HepG2 (cell line): ENCODE results near the gene TSPAN31. TPM values are rescaled to one million over a fixed set of nuclear protein-coding genes. Genes with fewer than 3 reads are reported as not detected.

Source experiments
- EEA1 ChIP-seq: sonication (generic); formaldehyde crosslinking; IDR thresholded peaks from 2 replicates; pipeline ENCODE4 v1.5.1; 2020; ENCODE audit warnings: mild to moderate bottlenecking, missing genetic modification reagents, borderline replicate concordance
- FOXA3 ChIP-seq: IDR thresholded peaks from 2 replicates; pipeline ENCODE4 v1.6.1; 2016; ENCODE audit warnings: missing genetic modification reagents, missing compliant biosample characterization
- FOXC1 ChIP-seq: sonication (generic); formaldehyde crosslinking; IDR thresholded peaks from 2 replicates; pipeline ENCODE4 v1.8.0; 2022; ENCODE audit warnings: mild to moderate bottlenecking, missing genetic modification reagents, borderline replicate concordance
- FOXM1 ChIP-seq: sonication (generic); formaldehyde crosslinking; IDR thresholded peaks from 2 replicates; pipeline ENCODE4 v1.5.0; 2020; ENCODE audit warnings: missing genetic modification reagents
- HCFC1 ChIP-seq: fragments of 150-350 bp; IDR thresholded peaks from 2 replicates; pipeline ENCODE4 v1.6.1; 2014; ENCODE audit warnings: low read depth, low read length
- HMG20B ChIP-seq: conservative IDR thresholded peaks from 2 replicates; pipeline ENCODE4 v1.6.1; 2016; ENCODE audit warnings: missing genetic modification reagents, missing compliant biosample characterization
- MAZ ChIP-seq, 2 experiments: sonication (generic) in 1 of 2; formaldehyde crosslinking in 1 of 2; IDR thresholded peaks; 2 replicates each; pipeline versions ENCODE4 v1.5.0 to v1.6.1; 2012 to 2020; ENCODE audit warnings: low read depth in 2 of 2, mild to moderate bottlenecking in 2 of 2, borderline replicate concordance in 1 of 2, improper control_type of control experiment in 1 of 2, low read length in 1 of 2, missing genetic modification reagents in 1 of 2, moderate library complexity in 1 of 2
- MTF1 ChIP-seq: sonication (generic); formaldehyde crosslinking; IDR thresholded peaks from 2 replicates; pipeline ENCODE4 v1.5.0; 2020; ENCODE audit warnings: missing genetic modification reagents
- NCOA5 ChIP-seq: sonication (generic); formaldehyde crosslinking; IDR thresholded peaks from 2 replicates; pipeline ENCODE4 v1.4.0; 2020; ENCODE audit warnings: missing genetic modification reagents
- NFKB2 ChIP-seq: sonication (generic); formaldehyde crosslinking; IDR thresholded peaks from 2 replicates; pipeline ENCODE4 v1.4.0; 2020; ENCODE audit warnings: missing genetic modification reagents, borderline replicate concordance
- RXRB ChIP-seq: IDR thresholded peaks from 2 replicates; pipeline ENCODE4 v1.6.1; 2016; ENCODE audit warnings: borderline replicate concordance, missing genetic modification reagents, missing compliant biosample characterization
- SMAD9 ChIP-seq: sonication (generic); formaldehyde crosslinking; IDR thresholded peaks from 2 replicates; pipeline ENCODE4 v1.5.1; 2020; ENCODE audit warnings: mild to moderate bottlenecking, missing genetic modification reagents
- U2AF2 ChIP-seq: fragments of 200-400 bp; formaldehyde crosslinking; IDR thresholded peaks from 2 replicates; pipeline ENCODE4 v1.6.1; 2017; ENCODE audit warnings: low read depth, mild to moderate bottlenecking, low read length
- ZBTB3 ChIP-seq: sonication (generic); formaldehyde crosslinking; IDR thresholded peaks from 2 replicates; pipeline ENCODE4 v1.4.0; 2020; ENCODE audit warnings: low read depth, mild to moderate bottlenecking, moderate library complexity, missing genetic modification reagents, borderline replicate concordance
- ZFP36L2 ChIP-seq: sonication (generic); formaldehyde crosslinking; IDR thresholded peaks from 2 replicates; pipeline ENCODE4 v1.4.0; 2020; ENCODE audit warnings: missing genetic modification reagents
- ZNF138 ChIP-seq: sonication (generic); formaldehyde crosslinking; IDR thresholded peaks from 2 replicates; pipeline ENCODE4 v1.5.0; 2020; ENCODE audit warnings: mild to moderate bottlenecking, low read depth, missing genetic modification reagents
- ZNF232 ChIP-seq: sonication (generic); formaldehyde crosslinking; IDR thresholded peaks from 2 replicates; pipeline ENCODE4 v1.4.0; 2020; ENCODE audit warnings: missing genetic modification reagents, borderline replicate concordance
- ZNF691 ChIP-seq: sonication (generic); formaldehyde crosslinking; IDR thresholded peaks from 2 replicates; pipeline ENCODE4 v1.4.0; 2020; ENCODE audit warnings: missing genetic modification reagents, low read depth, mild to moderate bottlenecking, borderline replicate concordance
- ZNF761 ChIP-seq: sonication (generic); formaldehyde crosslinking; conservative IDR thresholded peaks from 2 replicates; pipeline ENCODE4 v1.4.0; 2020; ENCODE audit warnings: mild to moderate bottlenecking, missing genetic modification reagents
- ZSCAN9 ChIP-seq: IDR thresholded peaks from 2 replicates; pipeline ENCODE4 v1.6.1; 2016; ENCODE audit warnings: borderline replicate concordance
- polyA plus RNA-seq, 8 experiments: library from polyadenylated mRNA; depleted of rRNA in 3 of 8; stranded (reverse) in 7 of 8; unstranded in 1 of 8; fragments of >200 nt; fragmentation: Illumina TruSeq in 4 of 8; extraction: Trizol in 4 of 8; gene quantifications; 2 replicates each; pipeline versions ENCODE4 v1.2.1 to v1.2.3, GENCODE V29; 2011 to 2016; ENCODE audit warnings: low read depth in 4 of 8, missing spikeins in 1 of 8, mixed read lengths in 1 of 8; ENCODE audit not compliant: insufficient read depth in 1 of 8
- total RNA-seq, 5 experiments: library from RNA; depleted of rRNA; stranded (reverse); fragments of >200 nt; fragmentation: Illumina TruSeq; extraction: Trizol; gene quantifications; 2 replicates each; pipeline ENCODE4 v1.2.3, GENCODE V29; 2016; ENCODE audit warnings: low read depth in 1 of 5
- TF ChIP-seq, protein P1 (sequence below): sonication (generic); formaldehyde crosslinking; IDR thresholded peaks from 2 replicates; pipeline ENCODE4 v1.8.1; 2022; ENCODE audit warnings: low read depth, mild to moderate bottlenecking, missing genetic modification reagents
- TF ChIP-seq, protein P2 (sequence below): sonication (generic); formaldehyde crosslinking; IDR thresholded peaks from 2 replicates; pipeline ENCODE4 v1.4.0; 2020; ENCODE audit warnings: missing genetic modification reagents, borderline replicate concordance
- TF ChIP-seq, protein P3 (sequence below): IDR thresholded peaks from 2 replicates; pipeline ENCODE4 v1.6.1; 2016; ENCODE audit warnings: mild to moderate bottlenecking

The TSPAN31 gene
- total and polyA plus RNA-seq, 2 of the 13 experiments (the other 11 are each of a cell fraction or from before 2014, with no cell fraction given): 10.4 to 24.6 TPM

DNA sequence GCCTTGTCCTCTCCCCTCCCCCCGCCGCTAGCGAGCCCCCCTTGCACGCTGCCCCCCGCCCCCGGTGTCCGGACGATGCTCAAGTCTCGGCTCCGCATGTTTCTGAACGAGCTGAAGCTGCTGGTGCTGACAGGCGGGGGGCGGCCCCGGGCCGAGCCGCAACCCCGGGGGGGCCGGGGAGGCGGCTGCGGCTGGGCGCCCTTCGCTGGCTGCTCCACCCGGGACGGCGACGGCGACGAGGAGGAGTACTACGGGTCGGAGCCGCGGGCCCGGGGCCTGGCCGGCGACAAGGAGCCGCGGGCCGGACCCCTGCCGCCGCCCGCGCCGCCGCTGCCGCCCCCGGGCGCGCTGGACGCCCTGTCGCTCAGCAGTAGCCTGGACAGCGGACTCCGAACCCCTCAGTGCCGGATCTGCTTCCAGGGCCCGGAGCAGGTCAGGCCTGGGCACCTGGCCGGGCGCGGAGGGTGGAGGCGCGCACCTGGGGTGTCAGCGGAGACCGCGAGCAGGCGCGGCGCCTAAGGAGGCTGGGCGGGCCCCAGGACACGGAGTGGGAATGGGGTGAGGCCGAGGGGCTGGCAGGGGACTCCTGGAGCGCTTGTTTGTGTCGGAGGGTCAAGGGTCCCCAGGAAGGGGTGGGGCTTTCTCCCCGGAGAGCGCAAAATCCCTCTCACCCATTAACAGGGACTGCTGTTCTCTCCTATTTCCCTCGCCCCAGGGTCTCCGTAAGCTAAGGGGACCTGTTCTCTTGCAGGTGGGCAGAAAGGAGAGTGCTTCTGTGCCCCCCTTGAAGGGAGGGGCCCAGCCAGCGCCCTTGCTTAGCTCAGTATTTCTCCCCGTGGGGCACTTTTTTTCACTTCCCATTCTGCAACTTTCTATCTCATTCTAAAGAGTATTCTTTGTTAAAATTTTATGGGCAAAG, 10.9 kb downstream of the TSPAN31 start (continued):
- TF ChIP-seq, protein P1, sequence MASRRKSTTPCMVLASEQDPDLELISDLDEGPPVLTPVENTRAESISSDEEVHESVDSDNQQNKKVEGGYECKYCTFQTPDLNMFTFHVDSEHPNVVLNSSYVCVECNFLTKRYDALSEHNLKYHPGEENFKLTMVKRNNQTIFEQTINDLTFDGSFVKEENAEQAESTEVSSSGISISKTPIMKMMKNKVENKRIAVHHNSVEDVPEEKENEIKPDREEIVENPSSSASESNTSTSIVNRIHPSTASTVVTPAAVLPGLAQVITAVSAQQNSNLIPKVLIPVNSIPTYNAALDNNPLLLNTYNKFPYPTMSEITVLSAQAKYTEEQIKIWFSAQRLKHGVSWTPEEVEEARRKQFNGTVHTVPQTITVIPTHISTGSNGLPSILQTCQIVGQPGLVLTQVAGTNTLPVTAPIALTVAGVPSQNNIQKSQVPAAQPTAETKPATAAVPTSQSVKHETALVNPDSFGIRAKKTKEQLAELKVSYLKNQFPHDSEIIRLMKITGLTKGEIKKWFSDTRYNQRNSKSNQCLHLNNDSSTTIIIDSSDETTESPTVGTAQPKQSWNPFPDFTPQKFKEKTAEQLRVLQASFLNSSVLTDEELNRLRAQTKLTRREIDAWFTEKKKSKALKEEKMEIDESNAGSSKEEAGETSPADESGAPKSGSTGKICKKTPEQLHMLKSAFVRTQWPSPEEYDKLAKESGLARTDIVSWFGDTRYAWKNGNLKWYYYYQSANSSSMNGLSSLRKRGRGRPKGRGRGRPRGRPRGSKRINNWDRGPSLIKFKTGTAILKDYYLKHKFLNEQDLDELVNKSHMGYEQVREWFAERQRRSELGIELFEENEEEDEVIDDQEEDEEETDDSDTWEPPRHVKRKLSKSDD (CRISPR knock-in tag): no peak
- no peak for TF ChIP-seq ZNF761 (CRISPR knock-in tag)
- 0 out of 2 replicates have a peak, but pooled peaks have one; percentile 49 for TF ChIP-seq EEA1 (CRISPR knock-in tag)
- TF ChIP-seq ZFP36L2: peak; percentile 50; the same call in 1 of the 2 replicates
- no peak for TF ChIP-seq HCFC1
- TF ChIP-seq FOXC1: no peak
- no peak; the same call in 1 of the 2 replicates for TF ChIP-seq MTF1 (CRISPR knock-in tag)
- TF ChIP-seq, protein P2, sequence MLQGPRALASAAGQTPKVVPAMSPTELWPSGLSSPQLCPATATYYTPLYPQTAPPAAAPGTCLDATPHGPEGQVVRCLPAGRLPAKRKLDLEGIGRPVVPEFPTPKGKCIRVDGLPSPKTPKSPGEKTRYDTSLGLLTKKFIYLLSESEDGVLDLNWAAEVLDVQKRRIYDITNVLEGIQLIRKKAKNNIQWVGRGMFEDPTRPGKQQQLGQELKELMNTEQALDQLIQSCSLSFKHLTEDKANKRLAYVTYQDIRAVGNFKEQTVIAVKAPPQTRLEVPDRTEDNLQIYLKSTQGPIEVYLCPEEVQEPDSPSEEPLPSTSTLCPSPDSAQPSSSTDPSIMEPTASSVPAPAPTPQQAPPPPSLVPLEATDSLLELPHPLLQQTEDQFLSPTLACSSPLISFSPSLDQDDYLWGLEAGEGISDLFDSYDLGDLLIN (CRISPR knock-in tag): no peak
- no peak for TF ChIP-seq ZNF138 (CRISPR knock-in tag)
- TF ChIP-seq NCOA5: no peak
- TF ChIP-seq ZNF691 (CRISPR knock-in tag): 0 out of 2 replicates have a peak, but pooled peaks have one; percentile 33
- peak; percentile 66; the same call in 1 of the 2 replicates for TF ChIP-seq ZNF232 (CRISPR knock-in tag)
- no peak for TF ChIP-seq U2AF2
- TF ChIP-seq ZBTB3 (CRISPR knock-in tag): peak; percentile 28; the same call in 1 of the 2 replicates
- TF ChIP-seq RXRB: peak; percentile 43
- 0 out of 2 replicates have a peak, but pooled peaks have one; percentile 8 for TF ChIP-seq FOXA3
- TF ChIP-seq ZSCAN9 (CRISPR knock-in tag): peak; percentile 58; the same call in 1 of the 2 replicates
- TF ChIP-seq SMAD9 (CRISPR knock-in tag): no peak
- no peak for TF ChIP-seq MAZ (IDR thresholded peaks at IDR 0.05; ENCODE audit: borderline replicate concordance, low read depth, low read length)
- peak; percentile 72 for TF ChIP-seq MAZ (CRISPR knock-in tag; IDR thresholded peaks at IDR 0.05; ENCODE audit: low read depth)
- TF ChIP-seq, protein P3, sequence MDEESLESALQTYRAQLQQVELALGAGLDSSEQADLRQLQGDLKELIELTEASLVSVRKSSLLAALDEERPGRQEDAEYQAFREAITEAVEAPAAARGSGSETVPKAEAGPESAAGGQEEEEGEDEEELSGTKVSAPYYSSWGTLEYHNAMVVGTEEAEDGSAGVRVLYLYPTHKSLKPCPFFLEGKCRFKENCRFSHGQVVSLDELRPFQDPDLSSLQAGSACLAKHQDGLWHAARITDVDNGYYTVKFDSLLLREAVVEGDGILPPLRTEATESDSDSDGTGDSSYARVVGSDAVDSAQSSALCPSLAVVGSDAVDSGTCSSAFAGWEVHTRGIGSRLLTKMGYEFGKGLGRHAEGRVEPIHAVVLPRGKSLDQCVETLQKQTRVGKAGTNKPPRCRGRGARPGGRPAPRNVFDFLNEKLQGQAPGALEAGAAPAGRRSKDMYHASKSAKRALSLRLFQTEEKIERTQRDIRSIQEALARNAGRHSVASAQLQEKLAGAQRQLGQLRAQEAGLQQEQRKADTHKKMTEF (CRISPR knock-in tag): no peak; the same call in 1 of the 2 replicates
- TF ChIP-seq NFKB2 (CRISPR knock-in tag): peak; percentile 81; the same call in 1 of the 2 replicates
- TF ChIP-seq FOXM1 (CRISPR knock-in tag): no peak
- TF ChIP-seq HMG20B (CRISPR knock-in tag): no peak
